Measurements from ENCODE around the gene MINDY1.

The MINDY1 gene

GRCh38 chr1:151012684-151013471 is 6.2 kb upstream of the MINDY1 start:
- DNase-seq (ENCODE audit: insufficient read length, low spot score): no peak
- no peak for FAIRE-seq

DNA sequence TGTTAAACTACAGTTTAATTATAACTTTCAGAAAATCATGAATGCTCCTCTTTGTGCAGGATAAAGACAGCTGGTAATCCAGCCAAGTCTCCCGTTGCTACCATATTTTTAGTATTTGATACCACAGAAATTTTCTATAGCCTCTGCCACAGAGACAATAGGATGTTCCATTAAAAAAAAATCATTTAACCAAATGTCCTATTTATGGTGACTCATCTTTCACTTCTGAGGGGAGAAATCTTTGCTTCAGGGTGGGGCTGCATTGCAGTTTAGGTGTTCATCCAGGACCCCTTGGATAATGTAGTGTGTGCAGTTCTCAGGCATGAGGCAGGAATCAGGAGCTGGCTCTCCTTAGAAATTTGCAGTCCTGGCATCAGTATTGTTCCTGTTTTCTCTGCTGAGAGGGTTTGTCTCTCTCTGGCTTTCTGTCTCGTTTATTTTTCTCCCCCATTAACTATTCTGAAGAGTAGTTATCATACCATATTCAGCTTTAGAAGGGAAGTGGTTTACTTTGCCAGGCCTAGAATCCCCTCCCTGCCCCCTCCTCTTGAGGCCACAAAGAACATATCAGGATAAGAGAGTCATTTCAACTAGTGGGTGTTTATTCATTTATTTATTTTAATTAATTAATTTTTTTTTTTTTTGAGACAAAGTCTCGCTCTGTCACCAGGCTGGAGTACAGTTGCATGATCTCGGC is 4.6 kb upstream of the MINDY1 start:
- DNase-seq (ENCODE audit: insufficient read length, low spot score) (no peak), FAIRE-seq (no peak)

- no peak for FAIRE-seq
- no peak for DNase-seq (ENCODE audit: insufficient read length, low spot score)
Observed at GRCh38 chr1:151010346-151010726, 3.6 kb upstream of the MINDY1 start.

DNA sequence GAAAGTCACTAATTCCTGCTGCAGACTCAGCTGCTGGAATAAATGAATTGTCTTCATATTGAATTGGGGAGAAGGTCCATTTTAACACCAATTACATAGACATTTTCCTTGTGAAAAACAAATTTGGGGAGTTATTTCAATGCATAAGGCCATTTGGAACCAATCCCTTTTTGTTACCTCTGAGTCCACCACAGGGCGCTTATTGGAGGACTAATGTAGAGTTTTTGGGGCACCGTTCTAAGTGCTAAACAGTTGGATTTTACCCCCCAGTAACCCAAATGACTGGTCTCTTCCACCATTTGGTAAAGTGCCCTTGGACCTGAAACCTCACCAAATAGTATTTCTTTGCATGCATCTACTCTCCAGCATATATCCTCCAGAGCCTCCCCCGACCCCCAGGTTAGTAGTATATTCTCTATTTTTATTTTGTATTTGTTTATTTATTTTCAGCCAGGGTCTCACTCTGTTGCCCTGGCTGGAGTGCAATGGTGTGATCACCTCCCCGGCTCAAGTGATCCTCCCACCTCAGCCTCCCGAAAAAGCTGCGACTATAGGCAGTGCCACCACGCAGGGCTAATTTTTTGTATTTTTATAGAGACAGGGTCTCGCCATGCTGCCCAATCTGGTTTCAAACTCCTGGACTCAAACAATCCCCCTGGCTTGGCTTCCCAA is 3.1 kb upstream of the MINDY1 start:
- DNase-seq (ENCODE audit: insufficient read length, low spot score): no peak
- FAIRE-seq: no peak

DNA sequence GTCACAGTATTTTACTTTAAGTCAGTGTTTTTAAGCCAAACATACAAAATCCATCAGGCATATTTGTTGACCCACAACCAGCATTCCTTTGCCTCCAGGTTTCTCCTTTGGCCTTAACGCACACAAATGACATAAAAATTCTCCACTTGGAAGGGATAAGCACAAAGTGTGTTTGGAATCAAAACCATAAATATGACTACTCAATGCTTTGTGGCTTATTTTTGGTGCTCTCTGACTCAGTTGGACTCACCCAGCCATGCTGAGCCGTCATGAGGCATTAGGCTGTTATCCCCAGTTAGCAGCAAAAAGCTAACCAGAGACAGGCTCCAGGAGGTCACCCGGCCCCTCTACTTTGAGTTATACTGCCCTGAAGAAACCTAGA is 2.5 kb upstream of the MINDY1 start:
- DNase-seq (ENCODE audit: insufficient read length, low spot score) (no peak), FAIRE-seq (no peak)

- DNase-seq (ENCODE audit: insufficient read length, low spot score) (peak; percentile 96), FAIRE-seq (no peak)
Observed at GRCh38 chr1:151008244-151009205, 1.8 kb upstream of the MINDY1 start, which contains the start of gene PRUNE1. Gene PRUNE1, plus strand, starts transcription at chr1:151008449. Its CDS starts 184 bp downstream, at chr1:151008633.

DNA sequence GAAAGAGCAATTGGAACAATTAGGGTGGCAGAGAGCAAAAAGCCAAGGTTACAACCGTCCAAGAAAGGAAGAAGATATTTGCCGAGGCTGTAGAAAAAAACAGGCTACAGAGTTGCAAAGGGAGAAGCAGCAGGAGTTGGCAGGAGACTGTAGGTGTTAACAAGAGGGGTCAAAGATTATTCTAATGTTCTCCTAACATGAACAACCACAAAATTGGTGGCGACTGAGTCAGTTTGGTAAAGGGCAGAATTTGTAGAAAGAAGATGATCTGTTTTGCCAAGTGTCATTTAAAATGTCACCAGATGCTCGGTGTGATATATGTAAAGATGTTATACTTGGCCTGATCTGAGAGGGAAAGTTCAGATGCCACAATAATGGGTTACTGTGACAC is 1.1 kb upstream of the MINDY1 start:
- DNase-seq (ENCODE audit: insufficient read length, low spot score): no peak
- FAIRE-seq: no peak

GRCh38 chr1:151005729-151006319 is 878 bp downstream of the MINDY1 start:
- no peak for FAIRE-seq
- DNase-seq (ENCODE audit: insufficient read length, low spot score): no peak

DNA sequence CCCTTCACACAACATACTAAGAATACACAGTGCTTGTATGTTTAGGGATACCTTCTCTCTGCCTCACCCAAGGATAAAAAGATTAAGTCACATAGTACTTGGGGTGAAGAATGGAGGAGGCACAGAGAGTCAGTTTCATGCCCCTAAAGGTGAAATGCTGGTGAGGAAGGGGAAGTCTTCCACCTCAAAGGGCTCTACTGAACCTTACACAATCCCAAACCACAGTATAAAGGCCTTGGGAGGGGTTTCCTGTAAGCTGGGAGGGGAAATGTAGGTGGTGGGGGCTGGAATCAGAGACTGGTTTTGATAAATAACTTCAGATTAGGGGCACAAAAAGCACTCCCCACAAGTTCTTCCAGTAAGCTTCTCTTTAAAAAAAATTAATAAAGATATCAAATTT is 3.5 kb downstream of the MINDY1 start:
- DNase-seq (ENCODE audit: insufficient read length, low spot score) (no peak), FAIRE-seq (no peak)

DNA sequence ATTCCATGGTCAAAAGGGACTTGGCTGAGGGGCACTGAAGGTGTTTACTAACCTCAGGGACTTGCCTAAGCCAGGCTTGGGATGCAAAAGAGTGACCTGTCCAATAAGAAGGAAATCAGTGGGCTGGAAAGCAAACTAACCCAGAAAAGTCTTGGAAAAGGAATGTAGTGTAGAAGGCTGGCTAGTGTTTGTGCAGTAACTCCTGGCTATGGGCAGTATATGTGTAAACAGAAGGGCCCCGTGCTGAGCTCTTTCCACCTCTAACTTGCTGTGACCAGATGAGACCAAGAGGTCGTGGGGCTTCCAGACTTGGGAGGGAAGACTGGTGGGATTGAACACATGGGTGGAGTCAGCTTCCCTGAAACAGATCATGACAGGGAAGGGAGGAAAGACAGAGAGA is 4.1 kb downstream of the MINDY1 start:
- DNase-seq (ENCODE audit: insufficient read length, low spot score): no peak
- no peak for FAIRE-seq

DNA sequence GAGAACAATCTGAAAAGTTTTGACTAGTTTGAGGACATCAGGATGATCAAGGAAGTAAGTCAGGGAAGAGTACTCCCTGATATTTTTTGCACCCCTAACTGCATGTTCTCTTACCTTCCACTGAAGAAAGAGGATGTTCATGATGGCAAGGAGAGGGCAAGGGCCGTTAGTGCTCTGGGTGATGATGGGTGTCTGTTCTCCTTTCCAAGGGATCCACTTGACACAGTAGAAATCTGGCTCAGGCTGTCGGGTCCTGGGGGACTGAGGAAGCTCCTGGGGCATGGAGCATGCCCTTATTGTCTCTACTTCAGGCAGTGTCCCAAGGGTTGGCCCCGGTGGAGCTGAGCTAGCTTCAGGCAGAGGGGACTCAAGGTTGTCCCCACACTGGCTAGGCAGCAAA is 4.7 kb downstream of the MINDY1 start:
- FAIRE-seq: no peak

GRCh38 chr1:151001602-151002001 is 5.1 kb downstream of the MINDY1 start:
- DNase-seq (ENCODE audit: insufficient read length, low spot score) (no peak), FAIRE-seq (no peak)

More for the DNA sequence above, 4.7 kb downstream of the MINDY1 start:
- no peak for DNase-seq (ENCODE audit: insufficient read length, low spot score)

- FAIRE-seq (no peak), DNase-seq (ENCODE audit: insufficient read length, low spot score) (no peak)
Observed at GRCh38 chr1:151000408-151000807, 6.3 kb downstream of the MINDY1 start.

GRCh38 chr1:150999926-151000325 is 6.8 kb downstream of the MINDY1 start:
- FAIRE-seq (no peak), DNase-seq (ENCODE audit: insufficient read length, low spot score) (no peak)

DNA sequence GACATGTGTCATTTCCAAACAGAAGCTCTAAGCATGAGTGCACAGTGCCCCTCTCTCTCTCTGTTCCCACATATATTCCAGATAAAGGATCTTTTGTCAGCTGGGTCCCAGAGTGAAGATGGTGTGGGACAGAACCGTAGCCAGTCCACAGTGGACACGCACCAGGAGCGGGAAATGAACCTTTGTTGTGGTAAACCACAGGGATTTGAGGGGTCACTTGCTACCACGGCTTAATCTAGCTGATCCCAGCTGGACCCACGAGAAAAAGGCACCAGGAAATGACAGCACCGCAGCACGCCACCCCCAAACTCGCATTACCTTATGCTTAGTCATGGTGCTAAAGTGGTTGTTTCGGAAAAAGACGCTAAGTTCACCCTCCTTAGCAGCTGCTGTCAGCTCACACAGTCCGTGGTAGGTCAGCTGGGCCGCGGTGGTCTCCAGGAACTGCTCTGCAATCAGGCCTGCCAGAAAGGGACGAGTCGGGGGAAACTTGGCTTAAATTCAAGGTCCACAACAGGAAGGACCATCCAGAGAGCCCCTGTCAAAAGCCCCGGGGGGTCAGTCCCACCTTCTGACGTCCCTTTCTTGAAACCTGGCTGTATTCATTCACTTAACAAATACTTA is 7.5 kb downstream of the MINDY1 start:
- DNase-seq (ENCODE audit: insufficient read length, low spot score) (no peak), FAIRE-seq (no peak)

DNA sequence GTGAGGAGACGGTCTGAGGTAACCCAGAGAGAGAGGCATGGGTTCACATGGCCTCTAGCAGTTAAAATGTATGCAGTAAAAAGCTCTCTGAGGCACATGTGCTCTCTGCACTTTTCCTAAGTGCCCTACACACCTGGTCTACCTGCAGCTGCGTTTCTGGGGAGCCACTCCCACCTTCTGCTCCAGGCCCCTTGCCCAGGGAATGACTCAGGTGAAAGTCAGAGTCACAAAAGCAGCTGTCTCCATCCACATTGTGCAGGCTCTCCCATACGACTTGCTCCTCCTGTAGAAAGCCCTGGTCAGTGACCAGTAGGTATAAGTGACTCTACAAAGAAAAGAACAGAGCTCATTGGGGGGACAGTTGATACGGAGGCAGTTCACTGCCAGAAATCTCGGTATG is 8.8 kb downstream of the MINDY1 start:
- no peak for FAIRE-seq
- no peak for DNase-seq (ENCODE audit: insufficient read length, low spot score)

- DNase-seq (ENCODE audit: insufficient read length, low spot score) (no peak), FAIRE-seq (no peak)
Observed at GRCh38 chr1:150997126-150997872, 9.4 kb downstream of the MINDY1 start.

DNA sequence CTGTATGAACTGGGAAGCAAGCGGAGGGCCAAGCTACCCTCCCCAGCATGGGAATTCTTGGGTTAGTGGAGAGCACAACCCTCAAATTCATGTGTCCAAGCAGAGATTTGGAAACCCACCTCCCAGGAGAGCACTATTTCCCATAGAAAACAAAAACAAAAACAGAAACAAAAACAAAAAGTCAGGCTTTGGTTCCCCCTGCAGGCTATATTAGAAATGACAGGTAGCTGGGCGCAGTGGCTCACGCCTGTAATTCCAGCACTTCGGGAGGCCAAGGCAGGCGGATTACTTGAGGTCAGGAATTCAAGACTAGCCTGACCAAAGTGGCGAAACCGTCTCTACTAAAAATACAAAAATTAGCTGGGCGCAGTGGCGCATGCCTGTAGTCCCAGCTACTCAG is 10.8 kb downstream of the MINDY1 start:
- FAIRE-seq: no peak

GRCh38 chr1:150995460-150995859 is 11.2 kb downstream of the MINDY1 start:
- no peak for FAIRE-seq
- no peak for DNase-seq (ENCODE audit: insufficient read length, low spot score)

More for the DNA sequence above, 10.8 kb downstream of the MINDY1 start:
- no peak for DNase-seq (ENCODE audit: insufficient read length, low spot score)

Data from HTR-8/SVneo (cell line).